Measurements from ENCODE around the gene PDAP1.

- TF ChIP-seq CTCF (IDR thresholded peaks at IDR 0.05) (no peak), RFX5 (IDR thresholded peaks at IDR 0.05; ENCODE audit: low read length) (no peak), RXRA (IDR thresholded peaks at IDR 0.05; ENCODE audit: borderline replicate concordance, low read depth) (no peak), MAX (IDR thresholded peaks at IDR 0.05; ENCODE audit: low read depth) (no peak), GABPA (IDR thresholded peaks at IDR 0.05; ENCODE audit: low read depth) (no peak), SMC3 (IDR thresholded peaks at IDR 0.05; ENCODE audit: low read depth, low read length) (no peak), MEF2A (IDR thresholded peaks at IDR 0.05; ENCODE audit: borderline replicate concordance, low read depth) (no peak), REST (IDR thresholded peaks at IDR 0.05; ENCODE audit: low read depth, low read length) (no peak), RAD21 (IDR thresholded peaks at IDR 0.05; ENCODE audit: low read length) (no peak)
These were observed 47.5 kb upstream of the PDAP1 start for GRCh38 chr7:99455874-99456273.

All from SK-N-SH (cell line).